NB4 (cell line): ENCODE measurements around the gene ALG8.

Experiments
- DNase-seq: peaks from one replicate; pipeline ENCODE4 v3.0.0; 2010; ENCODE audit warnings: low read depth
- H3K4me3 ChIP-seq: one replicate; pipeline ENCODE4 v1.5.1; 2011; ENCODE audit warnings: mild to moderate bottlenecking, low read depth, low read length, moderate library complexity
- CTCF ChIP-seq: IDR thresholded peaks from one replicate; pipeline ENCODE4 v1.5.1; 2012; ENCODE audit warnings: low read depth, low read length
- MAX ChIP-seq: IDR thresholded peaks from 2 replicates; pipeline ENCODE4 v1.6.1; 2011; ENCODE audit warnings: low read depth, low read length
- MYC ChIP-seq: IDR thresholded peaks from 2 replicates; pipeline ENCODE4 v1.6.1; 2011; ENCODE audit warnings: low read depth, low read length
- POLR2A ChIP-seq: IDR thresholded peaks from 2 replicates; pipeline ENCODE4 v1.6.1; 2011; ENCODE audit warnings: mild to moderate bottlenecking; ENCODE audit not compliant: insufficient read length; ENCODE audit errors: extremely low read depth

Gene ALG8

GRCh38 chr11:78112582-78113275, 26.7 kb downstream of the ALG8 start:
- TF ChIP-seq POLR2A: no peak
- no peak for TF ChIP-seq MYC
- no peak for TF ChIP-seq MAX
- no peak for TF ChIP-seq CTCF
- H3K4me3 ChIP-seq: no peak overlapping the region
- DNase-seq: no peak

DNA sequence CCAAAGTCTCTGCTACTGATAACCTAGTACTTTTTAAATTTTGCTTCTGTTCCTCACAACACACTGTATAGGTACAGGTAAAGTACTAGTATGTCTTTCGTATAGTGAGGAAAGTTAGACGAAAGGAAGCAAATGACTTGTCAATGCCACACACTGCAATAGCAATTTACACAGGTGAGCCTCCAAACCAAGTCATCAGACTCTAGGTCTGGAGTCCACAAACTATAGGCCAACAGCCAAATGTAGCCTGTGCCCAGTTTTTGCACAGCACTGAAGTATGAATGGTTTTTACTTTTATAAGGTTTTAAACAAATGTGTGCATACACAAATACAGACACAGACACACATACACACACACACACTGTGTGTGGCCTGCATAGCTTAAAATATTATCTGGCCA, 28.1 kb downstream of the ALG8 start:
- DNase-seq: no peak
- no peak overlapping the region for H3K4me3 ChIP-seq
- no peak for TF ChIP-seq MYC

DNA sequence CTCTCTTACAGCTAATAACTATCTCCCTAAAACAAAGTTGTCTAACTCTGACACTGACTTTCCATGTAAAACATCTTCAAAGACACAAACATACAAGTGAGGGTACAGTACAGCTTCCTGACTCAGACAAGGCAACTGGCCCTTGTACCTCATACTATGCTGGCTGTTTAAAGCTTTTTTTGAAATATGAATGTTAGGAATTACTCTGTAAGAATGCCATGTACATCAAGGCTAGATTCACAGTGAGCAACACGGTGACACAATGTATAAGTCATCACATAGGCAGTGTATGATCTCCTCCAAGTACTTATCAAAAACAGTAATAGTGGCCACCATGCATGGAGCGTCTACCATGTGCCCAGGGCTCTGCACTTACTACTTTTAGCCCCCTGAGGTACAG, 28.6 kb downstream of the ALG8 start:
- H3K4me3 ChIP-seq: no peak overlapping the region
- no peak for DNase-seq
- TF ChIP-seq POLR2A: no peak
- no peak for TF ChIP-seq MAX
- TF ChIP-seq CTCF: no peak
- TF ChIP-seq MYC: no peak

- no peak for TF ChIP-seq MYC
- TF ChIP-seq POLR2A: no peak
- no peak for TF ChIP-seq MAX
- no peak for TF ChIP-seq CTCF
- H3K4me3 ChIP-seq: no peak overlapping the region
- DNase-seq: no peak
Measured at GRCh38 chr11:78110351-78110750, 29.1 kb downstream of the ALG8 start.

GRCh38 chr11:78109081-78110015, 30.1 kb downstream of the ALG8 start:
- no peak overlapping the region for H3K4me3 ChIP-seq

More at GRCh38 chr11:78109081-78110015, 30.1 kb downstream of the ALG8 start:
- TF ChIP-seq POLR2A: no peak
- no peak for TF ChIP-seq MYC
- no peak for TF ChIP-seq CTCF
- TF ChIP-seq MAX: no peak
- no peak for DNase-seq
